GM04504 (cell line): ENCODE measurements around the gene CACNG4.

Experiments used
- DNase-seq: peaks from one replicate; pipeline ENCODE4 v3.0.0-alpha.2; 2012; ENCODE audit warnings: low read depth

CACNG4 gene

GRCh38 chr17:66963909-66964771 is at the start of gene CACNG4:
Gene CACNG4, plus strand, starts transcription at chr17:66964707. Its CDS starts 205 bp downstream, at chr17:66964912.
- no peak for DNase-seq

GRCh38 chr17:66915204-66915611 is 49.3 kb upstream of the CACNG4 start:
- DNase-seq = no peak

GRCh38 chr17:66915792-66916191 is 48.7 kb upstream of the CACNG4 start:
- no peak for DNase-seq

- no peak for DNase-seq
Observed at GRCh38 chr17:66916946-66917345, 47.6 kb upstream of the CACNG4 start.

GRCh38 chr17:66918896-66919295 is 45.6 kb upstream of the CACNG4 start:
- no peak for DNase-seq

- no peak for DNase-seq
Observed at GRCh38 chr17:66920435-66920834, 44.1 kb upstream of the CACNG4 start.

GRCh38 chr17:66920950-66921349 is 43.6 kb upstream of the CACNG4 start:
- DNase-seq = no peak

- no peak for DNase-seq
Observed at GRCh38 chr17:66923886-66924285, 40.6 kb upstream of the CACNG4 start.

- no peak for DNase-seq
Observed at GRCh38 chr17:66925811-66926500, 38.6 kb upstream of the CACNG4 start.

- DNase-seq = no peak
Observed at GRCh38 chr17:66928949-66929348, 35.6 kb upstream of the CACNG4 start.

GRCh38 chr17:66929591-66929990 is 34.9 kb upstream of the CACNG4 start:
- no peak for DNase-seq

- no peak for DNase-seq
Observed at GRCh38 chr17:66930933-66931332, 33.6 kb upstream of the CACNG4 start.

- DNase-seq = no peak
Observed at GRCh38 chr17:66932311-66932710, 32.2 kb upstream of the CACNG4 start.

GRCh38 chr17:66934040-66934439 is 30.5 kb upstream of the CACNG4 start:
- no peak for DNase-seq

- DNase-seq = no peak
Observed at GRCh38 chr17:66935717-66936116, 28.8 kb upstream of the CACNG4 start.

GRCh38 chr17:66938656-66939055 is 25.9 kb upstream of the CACNG4 start:
- no peak for DNase-seq

- no peak for DNase-seq
Observed at GRCh38 chr17:66939461-66940114, 24.9 kb upstream of the CACNG4 start.

- no peak for DNase-seq
Observed at GRCh38 chr17:66941249-66941648, 23.3 kb upstream of the CACNG4 start.

GRCh38 chr17:66941773-66942450 is 22.6 kb upstream of the CACNG4 start:
- no peak for DNase-seq

GRCh38 chr17:66942451-66943264 is 21.8 kb upstream of the CACNG4 start:
- no peak for DNase-seq

- DNase-seq = no peak
Observed at GRCh38 chr17:66943484-66943883, 21.0 kb upstream of the CACNG4 start.
